Measurements from ENCODE around the gene RALY.

GRCh38 chr20:33990075-33990474 lies 3.6 kb upstream of the RALY start:
- no peak for TF ChIP-seq CTCF (IDR thresholded peaks at IDR 0.05)
- no peak for TF ChIP-seq POLR2AphosphoS5 (IDR thresholded peaks at IDR 0.05; ENCODE audit: low read depth, low read length)
- no peak for TF ChIP-seq REST (IDR thresholded peaks at IDR 0.05; ENCODE audit: insufficient read depth in 1 of 2, low read depth in 2 of 2, low read length in 1 of 2)
- TF ChIP-seq TCF7L2 (IDR thresholded peaks at IDR 0.05; ENCODE audit: low read depth, low read length): no peak
